GM23338 (cell line): ENCODE data around the gene ENPP7. TPM values are rescaled to one million over a fixed set of nuclear protein-coding genes. Genes with fewer than 3 reads are reported as not detected.

ENCODE experiments used
- ATAC-seq: fragments of 200-7000 bp; cut with Tn5 transposase; 3 replicates; pipeline ENCODE4 v1.9.1; 2020
- DNase-seq: peaks from one replicate; pipeline ENCODE4 v3.0.0-alpha.2; 2015; ENCODE audit warnings: low spot score
- H2AFZ ChIP-seq: fragments of 200-600 bp; sonication (generic); 2 replicates; pipeline ENCODE4 v1.8.0; 2016; ENCODE audit warnings: antibody characterized with exemption, mild to moderate bottlenecking, moderate library complexity
- H3F3A ChIP-seq: fragments of 200-600 bp; sonication (generic); replicated peaks from 2 replicates; pipeline ENCODE4 v1.8.0; 2017; ENCODE audit warnings: antibody characterized with exemption, mixed run types, low read depth
- H3K27ac ChIP-seq: fragments of 200-600 bp; sonication (generic); 2 replicates; pipeline ENCODE4 v1.6.1; 2016; ENCODE audit warnings: low read depth
- H3K27me3 ChIP-seq: fragments of 200-600 bp; sonication (generic); 2 replicates; pipeline ENCODE4 v1.8.0; 2016; ENCODE audit warnings: mild to moderate bottlenecking, mixed run types, moderate library complexity; ENCODE audit not compliant: insufficient read depth
- H3K36me3 ChIP-seq: fragments of 200-600 bp; sonication (generic); 2 replicates; pipeline ENCODE4 v1.8.0; 2016; ENCODE audit warnings: mild to moderate bottlenecking; ENCODE audit not compliant: insufficient read depth
- H3K4me1 ChIP-seq: fragments of 200-600 bp; sonication (generic); 2 replicates; pipeline ENCODE4 v1.8.0; 2016; ENCODE audit warnings: mild to moderate bottlenecking, moderate library complexity; ENCODE audit not compliant: insufficient read depth
- H3K4me2 ChIP-seq: fragments of 200-600 bp; sonication (generic); 2 replicates; pipeline ENCODE4 v1.7.1; 2017; ENCODE audit warnings: mixed run types
- H3K4me3 ChIP-seq: fragments of 200-600 bp; sonication (generic); 2 replicates; pipeline ENCODE4 v1.6.1; 2016; ENCODE audit warnings: mixed run types
- H3K79me2 ChIP-seq: fragments of 200-600 bp; sonication (generic); replicated peaks from 2 replicates; pipeline ENCODE4 v1.8.0; 2017; ENCODE audit warnings: mild to moderate bottlenecking; ENCODE audit not compliant: insufficient read depth
- H3K9me2 ChIP-seq: fragments of 200-600 bp; sonication (generic); 2 replicates; pipeline ENCODE4 v1.8.0; 2017; ENCODE audit not compliant: insufficient read depth
- H4K20me1 ChIP-seq: fragments of 200-600 bp; sonication (generic); replicated peaks from 2 replicates; pipeline ENCODE4 v1.8.0; 2017; ENCODE audit warnings: mild to moderate bottlenecking; ENCODE audit not compliant: insufficient read depth
- H3K27ac Mint-ChIP-seq: 2 replicates; pipeline ENCODE4 v1.8.0; 2020; ENCODE audit warnings: inconsistent platforms, mild to moderate bottlenecking, moderate library complexity, mixed read lengths
- H3K27me3 Mint-ChIP-seq: 3 replicates; pipeline ENCODE4 v1.8.0; 2022; ENCODE audit warnings: low read depth, mild to moderate bottlenecking, moderate library complexity, mixed read lengths, inconsistent platforms; ENCODE audit not compliant: insufficient read depth, poor library complexity
- H3K36me3 Mint-ChIP-seq: 3 replicates; pipeline ENCODE4 v1.8.0; 2021; ENCODE audit warnings: low read depth, mild to moderate bottlenecking, inconsistent platforms, moderate library complexity, mixed read lengths
- H3K4me1 Mint-ChIP-seq: 3 replicates; pipeline ENCODE4 v1.8.0; 2020; ENCODE audit warnings: mild to moderate bottlenecking, inconsistent platforms, mixed read lengths
- H3K4me3 Mint-ChIP-seq: 3 replicates; pipeline ENCODE4 v1.8.0; 2021; ENCODE audit warnings: moderate library complexity, mild to moderate bottlenecking, inconsistent platforms, mixed read lengths
- H3K9me3 Mint-ChIP-seq: 3 replicates; pipeline ENCODE4 v1.8.0; 2020; ENCODE audit warnings: moderate library complexity, mild to moderate bottlenecking, inconsistent platforms, mixed read lengths
- CREB1 ChIP-seq: fragments of 250-450 bp; sonication (Bioruptor Pico); IDR thresholded peaks from 2 replicates; pipeline ENCODE4 v1.5.0; 2020; ENCODE audit warnings: low read depth, mild to moderate bottlenecking, moderate library complexity
- CTCF ChIP-seq, 2 experiments: fragments of 200-600 bp in 1 of 2; sonication (generic) in 1 of 2; conservative IDR thresholded peaks; 2 replicates each; pipeline versions ENCODE4 v1.5.1 to v1.6.1; 2016 to 2017; ENCODE audit warnings: antibody characterized with exemption in 2 of 2, low read depth in 2 of 2, mild to moderate bottlenecking in 2 of 2, moderate library complexity in 1 of 2
- ETS1 ChIP-seq: IDR thresholded peaks from 2 replicates; pipeline ENCODE4 v1.6.1; 2016; ENCODE audit warnings: antibody characterized with exemption
- JUNB ChIP-seq: IDR thresholded peaks from one replicate; pipeline ENCODE4 v1.6.1; 2016; ENCODE audit warnings: antibody characterized with exemption; ENCODE audit not compliant: unreplicated experiment
- NANOG ChIP-seq: IDR thresholded peaks from 2 replicates; pipeline ENCODE4 v1.6.1; 2016; ENCODE audit warnings: antibody characterized with exemption, borderline replicate concordance
- POLR2AphosphoS5 ChIP-seq: IDR thresholded peaks from 2 replicates; pipeline ENCODE4 v1.6.1; 2016; ENCODE audit warnings: antibody characterized with exemption, low read depth
- ZNF114 ChIP-seq: fragments of 250-450 bp; sonication (Bioruptor Pico); IDR thresholded peaks from 2 replicates; pipeline ENCODE4 v1.5.0; 2020; ENCODE audit warnings: mild to moderate bottlenecking, moderate library complexity
- ZNF331 ChIP-seq: fragments of 250-450 bp; sonication (Bioruptor Pico); IDR thresholded peaks from 2 replicates; pipeline ENCODE4 v1.5.0; 2020; ENCODE audit warnings: low read depth, mild to moderate bottlenecking, moderate library complexity
- polyA plus RNA-seq: library from polyadenylated mRNA; unstranded; fragments of >200 nt; fragmentation: Nextera tagmentation; extraction: Ambion mirVana; gene quantifications from 2 replicates; pipeline ENCODE4 v1.2.1, GENCODE V29; 2016
- total RNA-seq: library from RNA; depleted of rRNA; stranded (reverse); fragments of >200 nt; shearing (Covaris generic); gene quantifications from 2 replicates; pipeline ENCODE4 v1.2.3, GENCODE V29; 2014
- TF ChIP-seq, protein P1 (sequence below): IDR thresholded peaks from one replicate; pipeline ENCODE4 v1.6.1; 2018; ENCODE audit warnings: antibody characterized with exemption; ENCODE audit not compliant: unreplicated experiment
- TF ChIP-seq, protein P2 (sequence below): fragments of 250-450 bp; sonication (Bioruptor Pico); IDR thresholded peaks from 2 replicates; pipeline ENCODE4 v1.5.0; 2020; ENCODE audit warnings: mild to moderate bottlenecking, moderate library complexity

The ENPP7 gene
- total and polyA plus RNA-seq, 2 experiments from 2014 or later = not detected

- DNase-seq = no peak
- Histone ChIP-seq H2AFZ (no peak overlapping the region), H3K4me1 (peaks cover 3% of the 10 kb centered on the region), H3K4me3 (no peak overlapping the region), H3K9me2 (no peaks in the 10 kb centered on the region), H3K4me2 (no peak overlapping the region), H4K20me1 (no peaks in the 10 kb centered on the region), H3K27ac (no peak overlapping the region), H3K36me3 (no peaks in the 10 kb centered on the region), H3F3A (no peaks in the 10 kb centered on the region), H3K79me2 (no peaks in the 10 kb centered on the region), H3K27me3 (no peaks in the 10 kb centered on the region)
- Mint-ChIP-seq H3K27me3 (peaks cover 7% of the 10 kb centered on the region), H3K27ac (no peak overlapping the region), H3K4me3 (no peak overlapping the region), H3K9me3 (no peaks in the 10 kb centered on the region; the same call in 2 of the 3 replicates), H3K36me3 (no peaks in the 10 kb centered on the region), H3K4me1 (peaks cover 19% of the 10 kb centered on the region)
- ATAC-seq = no peak
- TF ChIP-seq JUNB = no peak
- TF ChIP-seq, protein P1, sequence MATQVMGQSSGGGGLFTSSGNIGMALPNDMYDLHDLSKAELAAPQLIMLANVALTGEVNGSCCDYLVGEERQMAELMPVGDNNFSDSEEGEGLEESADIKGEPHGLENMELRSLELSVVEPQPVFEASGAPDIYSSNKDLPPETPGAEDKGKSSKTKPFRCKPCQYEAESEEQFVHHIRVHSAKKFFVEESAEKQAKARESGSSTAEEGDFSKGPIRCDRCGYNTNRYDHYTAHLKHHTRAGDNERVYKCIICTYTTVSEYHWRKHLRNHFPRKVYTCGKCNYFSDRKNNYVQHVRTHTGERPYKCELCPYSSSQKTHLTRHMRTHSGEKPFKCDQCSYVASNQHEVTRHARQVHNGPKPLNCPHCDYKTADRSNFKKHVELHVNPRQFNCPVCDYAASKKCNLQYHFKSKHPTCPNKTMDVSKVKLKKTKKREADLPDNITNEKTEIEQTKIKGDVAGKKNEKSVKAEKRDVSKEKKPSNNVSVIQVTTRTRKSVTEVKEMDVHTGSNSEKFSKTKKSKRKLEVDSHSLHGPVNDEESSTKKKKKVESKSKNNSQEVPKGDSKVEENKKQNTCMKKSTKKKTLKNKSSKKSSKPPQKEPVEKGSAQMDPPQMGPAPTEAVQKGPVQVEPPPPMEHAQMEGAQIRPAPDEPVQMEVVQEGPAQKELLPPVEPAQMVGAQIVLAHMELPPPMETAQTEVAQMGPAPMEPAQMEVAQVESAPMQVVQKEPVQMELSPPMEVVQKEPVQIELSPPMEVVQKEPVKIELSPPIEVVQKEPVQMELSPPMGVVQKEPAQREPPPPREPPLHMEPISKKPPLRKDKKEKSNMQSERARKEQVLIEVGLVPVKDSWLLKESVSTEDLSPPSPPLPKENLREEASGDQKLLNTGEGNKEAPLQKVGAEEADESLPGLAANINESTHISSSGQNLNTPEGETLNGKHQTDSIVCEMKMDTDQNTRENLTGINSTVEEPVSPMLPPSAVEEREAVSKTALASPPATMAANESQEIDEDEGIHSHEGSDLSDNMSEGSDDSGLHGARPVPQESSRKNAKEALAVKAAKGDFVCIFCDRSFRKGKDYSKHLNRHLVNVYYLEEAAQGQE = no peak
- TF ChIP-seq ZNF331 = no peak
- TF ChIP-seq, protein P2, sequence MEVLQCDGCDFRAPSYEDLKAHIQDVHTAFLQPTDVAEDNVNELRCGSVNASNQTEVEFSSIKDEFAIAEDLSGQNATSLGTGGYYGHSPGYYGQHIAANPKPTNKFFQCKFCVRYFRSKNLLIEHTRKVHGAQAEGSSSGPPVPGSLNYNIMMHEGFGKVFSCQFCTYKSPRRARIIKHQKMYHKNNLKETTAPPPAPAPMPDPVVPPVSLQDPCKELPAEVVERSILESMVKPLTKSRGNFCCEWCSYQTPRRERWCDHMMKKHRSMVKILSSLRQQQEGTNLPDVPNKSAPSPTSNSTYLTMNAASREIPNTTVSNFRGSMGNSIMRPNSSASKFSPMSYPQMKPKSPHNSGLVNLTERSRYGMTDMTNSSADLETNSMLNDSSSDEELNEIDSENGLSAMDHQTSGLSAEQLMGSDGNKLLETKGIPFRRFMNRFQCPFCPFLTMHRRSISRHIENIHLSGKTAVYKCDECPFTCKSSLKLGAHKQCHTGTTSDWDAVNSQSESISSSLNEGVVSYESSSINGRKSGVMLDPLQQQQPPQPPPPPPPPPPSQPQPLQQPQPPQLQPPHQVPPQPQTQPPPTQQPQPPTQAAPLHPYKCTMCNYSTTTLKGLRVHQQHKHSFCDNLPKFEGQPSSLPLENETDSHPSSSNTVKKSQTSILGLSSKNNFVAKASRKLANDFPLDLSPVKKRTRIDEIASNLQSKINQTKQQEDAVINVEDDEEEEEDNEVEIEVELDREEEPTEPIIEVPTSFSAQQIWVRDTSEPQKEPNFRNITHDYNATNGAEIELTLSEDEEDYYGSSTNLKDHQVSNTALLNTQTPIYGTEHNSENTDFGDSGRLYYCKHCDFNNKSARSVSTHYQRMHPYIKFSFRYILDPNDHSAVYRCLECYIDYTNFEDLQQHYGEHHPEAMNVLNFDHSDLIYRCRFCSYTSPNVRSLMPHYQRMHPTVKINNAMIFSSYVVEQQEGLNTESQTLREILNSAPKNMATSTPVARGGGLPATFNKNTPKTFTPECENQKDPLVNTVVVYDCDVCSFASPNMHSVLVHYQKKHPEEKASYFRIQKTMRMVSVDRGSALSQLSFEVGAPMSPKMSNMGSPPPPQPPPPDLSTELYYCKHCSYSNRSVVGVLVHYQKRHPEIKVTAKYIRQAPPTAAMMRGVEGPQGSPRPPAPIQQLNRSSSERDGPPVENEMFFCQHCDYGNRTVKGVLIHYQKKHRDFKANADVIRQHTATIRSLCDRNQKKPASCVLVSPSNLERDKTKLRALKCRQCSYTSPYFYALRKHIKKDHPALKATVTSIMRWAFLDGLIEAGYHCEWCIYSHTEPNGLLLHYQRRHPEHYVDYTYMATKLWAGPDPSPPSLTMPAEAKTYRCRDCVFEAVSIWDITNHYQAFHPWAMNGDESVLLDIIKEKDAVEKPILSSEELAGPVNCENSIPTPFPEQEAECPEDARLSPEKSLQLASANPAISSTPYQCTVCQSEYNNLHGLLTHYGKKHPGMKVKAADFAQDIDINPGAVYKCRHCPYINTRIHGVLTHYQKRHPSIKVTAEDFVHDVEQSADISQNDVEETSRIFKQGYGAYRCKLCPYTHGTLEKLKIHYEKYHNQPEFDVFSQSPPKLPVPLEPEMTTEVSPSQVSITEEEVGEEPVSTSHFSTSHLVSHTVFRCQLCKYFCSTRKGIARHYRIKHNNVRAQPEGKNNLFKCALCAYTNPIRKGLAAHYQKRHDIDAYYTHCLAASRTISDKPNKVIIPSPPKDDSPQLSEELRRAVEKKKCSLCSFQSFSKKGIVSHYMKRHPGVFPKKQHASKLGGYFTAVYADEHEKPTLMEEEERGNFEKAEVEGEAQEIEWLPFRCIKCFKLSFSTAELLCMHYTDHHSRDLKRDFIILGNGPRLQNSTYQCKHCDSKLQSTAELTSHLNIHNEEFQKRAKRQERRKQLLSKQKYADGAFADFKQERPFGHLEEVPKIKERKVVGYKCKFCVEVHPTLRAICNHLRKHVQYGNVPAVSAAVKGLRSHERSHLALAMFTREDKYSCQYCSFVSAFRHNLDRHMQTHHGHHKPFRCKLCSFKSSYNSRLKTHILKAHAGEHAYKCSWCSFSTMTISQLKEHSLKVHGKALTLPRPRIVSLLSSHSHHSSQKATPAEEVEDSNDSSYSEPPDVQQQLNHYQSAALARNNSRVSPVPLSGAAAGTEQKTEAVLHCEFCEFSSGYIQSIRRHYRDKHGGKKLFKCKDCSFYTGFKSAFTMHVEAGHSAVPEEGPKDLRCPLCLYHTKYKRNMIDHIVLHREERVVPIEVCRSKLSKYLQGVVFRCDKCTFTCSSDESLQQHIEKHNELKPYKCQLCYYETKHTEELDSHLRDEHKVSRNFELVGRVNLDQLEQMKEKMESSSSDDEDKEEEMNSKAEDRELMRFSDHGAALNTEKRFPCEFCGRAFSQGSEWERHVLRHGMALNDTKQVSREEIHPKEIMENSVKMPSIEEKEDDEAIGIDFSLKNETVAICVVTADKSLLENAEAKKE = no peak
- no peak for TF ChIP-seq ETS1
- no peak for TF ChIP-seq POLR2AphosphoS5
- no peak for TF ChIP-seq CREB1 (CRISPR knock-in tag)
- no peak for TF ChIP-seq NANOG
- no peak for TF ChIP-seq ZNF114
- TF ChIP-seq CTCF (conservative IDR thresholded peaks at IDR 0.05; ENCODE audit: low read depth in 2 of 2) = no peak
Observed at GRCh38 chr17:79686476-79686875, 44.3 kb upstream of the ENPP7 start.
